ENCODE results near the gene RNF180.

GRCh38 chr5:64285188-64286130 lies 119.8 kb downstream of the RNF180 start:
- TF ChIP-seq HMG20B (CRISPR knock-in tag; conservative IDR thresholded peaks at IDR 0.05) (no peak), XRCC5 (optimal IDR thresholded peaks at IDR 0.05; ENCODE audit: low read length) (no peak), ATF3 (CRISPR knock-in tag; IDR thresholded peaks at IDR 0.05) (no peak), NFRKB (IDR thresholded peaks at IDR 0.05) (no peak), ZSCAN21 (CRISPR knock-in tag; IDR thresholded peaks at IDR 0.05; ENCODE audit: borderline replicate concordance) (no peak), ZNF280D (CRISPR knock-in tag; IDR thresholded peaks at IDR 0.05) (no peak), ZNF713 (CRISPR knock-in tag; IDR thresholded peaks at IDR 0.05) (no peak), REXO4 (CRISPR knock-in tag; IDR thresholded peaks at IDR 0.05; ENCODE audit: borderline replicate concordance) (no peak), ZNF318 (CRISPR knock-in tag; IDR thresholded peaks at IDR 0.05) (no peak), CTCF (CRISPR knock-in tag; IDR thresholded peaks at IDR 0.05) (no peak)

Measured in HepG2 (cell line).